Liver (tissue), 9 donors: ENCODE results near the gene TOMM40L. TPM values are rescaled to one million over a fixed set of nuclear protein-coding genes. Genes with fewer than 3 reads are reported as not detected.

Experiments used
- DNase-seq: peaks from one replicate; pipeline ENCODE4 v3.0.0-alpha.2; 2017; ENCODE audit warnings: low spot score
- H3K27ac ChIP-seq, 2 donors: one replicate each; pipeline ENCODE4 v1.7.0; 2013; ENCODE audit warnings: inconsistent platforms in 2 of 2, low read length in 2 of 2, control low read depth in 1 of 2, low read depth in 1 of 2, mild to moderate bottlenecking in 1 of 2
- H3K27me3 ChIP-seq, 4 donors: one replicate each; pipeline versions ENCODE4 v1.6.1 to v1.7.0; 2013; ENCODE audit warnings: low read length in 3 of 4, inconsistent platforms in 1 of 4, mild to moderate bottlenecking in 1 of 4, moderate library complexity in 1 of 4; ENCODE audit not compliant: control insufficient read depth in 4 of 4, insufficient read depth in 4 of 4
- H3K36me3 ChIP-seq, 4 donors: one replicate each; pipeline versions ENCODE4 v1.6.1 to v1.7.0; 2013; ENCODE audit warnings: low read length in 3 of 4, mild to moderate bottlenecking in 3 of 4, low read depth in 1 of 4, moderate library complexity in 1 of 4; ENCODE audit not compliant: control insufficient read depth in 4 of 4, insufficient read depth in 3 of 4
- H3K4me1 ChIP-seq, 4 donors: one replicate each; pipeline versions ENCODE4 v1.6.1 to v1.7.0; 2013; ENCODE audit warnings: low read length in 3 of 4, mild to moderate bottlenecking in 3 of 4, moderate library complexity in 1 of 4; ENCODE audit not compliant: control insufficient read depth in 4 of 4, insufficient read depth in 4 of 4
- H3K4me3 ChIP-seq, 3 donors: one replicate each; pipeline versions ENCODE4 v1.6.1 to v1.7.0; 2013; ENCODE audit warnings: low read length in 3 of 3, control low read depth in 1 of 3, low read depth in 1 of 3, mild to moderate bottlenecking in 1 of 3
- H3K9ac ChIP-seq, 2 donors: one replicate each; pipeline ENCODE4 v1.7.0; 2013; ENCODE audit warnings: low read length in 2 of 2, mild to moderate bottlenecking in 2 of 2, moderate library complexity in 2 of 2, control low read depth in 1 of 2, low read depth in 1 of 2
- H3K9me3 ChIP-seq, 4 donors: one replicate each; pipeline versions ENCODE4 v1.6.1 to v1.7.0; 2013; ENCODE audit warnings: low read length in 3 of 4; ENCODE audit not compliant: control insufficient read depth in 4 of 4
- EGR1 ChIP-seq, 2 donors: IDR thresholded peaks; 2 replicates each; pipeline ENCODE4 v1.6.1; 2016 to 2018; ENCODE audit warnings: antibody characterized with exemption in 2 of 2, low read depth in 2 of 2
- HNF4A ChIP-seq, 2 donors: conservative IDR thresholded peaks; 2 replicates each; pipeline ENCODE4 v1.6.1; 2016; ENCODE audit warnings: antibody characterized with exemption in 2 of 2, mild to moderate bottlenecking in 2 of 2
- HNF4G ChIP-seq: IDR thresholded peaks from 2 replicates; pipeline ENCODE4 v1.6.1; 2016; ENCODE audit warnings: antibody characterized with exemption
- JUND ChIP-seq, 2 donors: IDR thresholded peaks; 2 replicates each; pipeline ENCODE4 v1.6.1; 2016; ENCODE audit warnings: antibody characterized with exemption in 2 of 2
- NR2F2 ChIP-seq: IDR thresholded peaks from 2 replicates; pipeline ENCODE4 v1.6.1; 2016; ENCODE audit warnings: antibody characterized with exemption
- RAD21 ChIP-seq, 2 donors: IDR thresholded peaks; 2 replicates each; pipeline ENCODE4 v1.6.1; 2016; ENCODE audit warnings: antibody characterized with exemption in 2 of 2, mild to moderate bottlenecking in 2 of 2
- SP1 ChIP-seq: IDR thresholded peaks from 2 replicates; pipeline ENCODE4 v1.6.1; 2018; ENCODE audit warnings: antibody characterized with exemption, mild to moderate bottlenecking
- TAF1 ChIP-seq: conservative IDR thresholded peaks from 2 replicates; pipeline ENCODE4 v1.6.1; 2016; ENCODE audit warnings: antibody characterized with exemption, mild to moderate bottlenecking
- YY1 ChIP-seq: IDR thresholded peaks from 2 replicates; pipeline ENCODE4 v1.6.1; 2016; ENCODE audit warnings: antibody characterized with exemption, mild to moderate bottlenecking
- WGBS: extraction: QIAGEN DNeasy Blood & Tissue Kit; methylation state at CpG from one replicate; pipeline ENCODE4 v1.1.7; 2013; 5-methylcytosine and 5-hydroxymethylcytosine counted together
- polyA plus RNA-seq, 2 donors: library from polyadenylated mRNA; stranded (reverse) in 1 of 2; unstranded in 1 of 2; fragments of 200-250 nt in 1 of 2; fragments of >200 nt in 1 of 2; fragmentation: Nextera tagmentation in 1 of 2; extraction: Ambion mirVana in 1 of 2; gene quantifications; one replicate each; pipeline versions ENCODE4 v1.2.1 to v1.2.3, GENCODE V29; 2013 to 2015
- total RNA-seq, 2 donors: library from RNA; depleted of rRNA; stranded (reverse); fragments of >200 nt; gene quantifications; one replicate each; pipeline ENCODE4 v1.2.3, GENCODE V29; 2014
- TF ChIP-seq, protein P1 (sequence below): fragments of 150-350 bp; IDR thresholded peaks from 2 replicates; pipeline ENCODE4 v1.5.1; 2017; ENCODE audit warnings: improper control_type of control experiment, low read depth, low read length; ENCODE audit not compliant: missing input control
- TF ChIP-seq, protein P2 (sequence below): IDR thresholded peaks from 2 replicates; pipeline ENCODE4 v1.6.1; 2016; ENCODE audit warnings: antibody characterized with exemption
- donor health status: healthy.
- donor health status: healthy.
- donor health status: healthy.
- donor health status: healthy.
- donor health status: healthy.

TOMM40L gene
- total and polyA plus RNA-seq, 4 donors = 6.7 to 10.5 (median 8.9) TPM

DNA sequence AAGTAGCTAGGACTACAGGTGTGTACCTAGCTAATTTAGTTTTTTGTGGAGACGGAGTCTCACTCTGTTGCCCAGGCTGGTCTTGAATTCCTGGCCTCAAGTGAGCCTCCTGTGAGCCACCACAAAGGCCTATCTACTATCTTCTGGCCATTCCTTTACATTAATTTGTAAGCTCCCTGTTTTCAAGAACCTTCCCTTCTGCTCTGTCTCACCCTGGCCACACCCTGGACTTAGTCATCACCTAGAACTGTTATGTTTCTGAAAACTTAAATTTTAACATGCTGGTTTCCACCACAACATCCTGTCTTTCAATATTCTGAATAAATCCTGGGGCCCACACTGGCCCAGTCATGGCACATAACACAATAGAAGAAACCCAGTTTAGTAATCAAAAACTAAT, 43.6 kb upstream of the TOMM40L start (continued):
- no peak for TF ChIP-seq YY1
- TF ChIP-seq, protein P1, sequence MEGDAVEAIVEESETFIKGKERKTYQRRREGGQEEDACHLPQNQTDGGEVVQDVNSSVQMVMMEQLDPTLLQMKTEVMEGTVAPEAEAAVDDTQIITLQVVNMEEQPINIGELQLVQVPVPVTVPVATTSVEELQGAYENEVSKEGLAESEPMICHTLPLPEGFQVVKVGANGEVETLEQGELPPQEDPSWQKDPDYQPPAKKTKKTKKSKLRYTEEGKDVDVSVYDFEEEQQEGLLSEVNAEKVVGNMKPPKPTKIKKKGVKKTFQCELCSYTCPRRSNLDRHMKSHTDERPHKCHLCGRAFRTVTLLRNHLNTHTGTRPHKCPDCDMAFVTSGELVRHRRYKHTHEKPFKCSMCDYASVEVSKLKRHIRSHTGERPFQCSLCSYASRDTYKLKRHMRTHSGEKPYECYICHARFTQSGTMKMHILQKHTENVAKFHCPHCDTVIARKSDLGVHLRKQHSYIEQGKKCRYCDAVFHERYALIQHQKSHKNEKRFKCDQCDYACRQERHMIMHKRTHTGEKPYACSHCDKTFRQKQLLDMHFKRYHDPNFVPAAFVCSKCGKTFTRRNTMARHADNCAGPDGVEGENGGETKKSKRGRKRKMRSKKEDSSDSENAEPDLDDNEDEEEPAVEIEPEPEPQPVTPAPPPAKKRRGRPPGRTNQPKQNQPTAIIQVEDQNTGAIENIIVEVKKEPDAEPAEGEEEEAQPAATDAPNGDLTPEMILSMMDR = no peak
- no peak for TF ChIP-seq EGR1 (IDR thresholded peaks at IDR 0.05; ENCODE audit: low read depth in 2 of 2)
- TF ChIP-seq, protein P2, sequence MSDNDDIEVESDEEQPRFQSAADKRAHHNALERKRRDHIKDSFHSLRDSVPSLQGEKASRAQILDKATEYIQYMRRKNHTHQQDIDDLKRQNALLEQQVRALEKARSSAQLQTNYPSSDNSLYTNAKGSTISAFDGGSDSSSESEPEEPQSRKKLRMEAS = no peak

DNA sequence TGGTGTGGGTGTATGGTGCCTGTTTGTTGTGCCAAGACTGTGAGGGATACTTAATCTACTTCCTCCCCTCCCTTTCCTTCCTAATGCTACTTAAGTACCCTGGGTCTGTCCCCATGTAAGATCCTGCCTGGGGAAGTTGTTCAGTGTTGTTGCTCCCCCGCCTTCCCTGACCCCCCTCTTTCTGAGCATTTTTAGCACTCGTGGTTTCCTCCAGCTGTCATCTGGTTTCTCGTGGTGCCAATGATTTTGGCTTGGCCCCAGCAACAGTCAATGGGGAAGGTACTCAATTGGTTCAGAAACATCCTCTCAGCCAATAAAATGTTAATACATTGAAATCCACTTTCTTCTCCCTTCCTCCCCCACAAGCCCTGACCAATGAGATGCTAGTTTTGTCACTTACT, 40.6 kb upstream of the TOMM40L start:
- Histone ChIP-seq H3K4me3 (no peak overlapping the region), H3K9me3 (no peaks in the 10 kb centered on the region), H3K27ac (peak overlapping the region; percentile 77 to 78), H3K4me1 (peaks cover 0 to 3% (median 1%) of the 10 kb centered on the region in 4 donors), H3K36me3 (no peaks in the 10 kb centered on the region), H3K27me3 (no peaks in the 10 kb centered on the region), H3K9ac (no peak overlapping the region)
- WGBS = 30% methylated on average over 3 of the region's 3 CpGs
- no peak for DNase-seq
- TF ChIP-seq JUND (IDR thresholded peaks at IDR 0.05) = no peak
- TF ChIP-seq EGR1 (IDR thresholded peaks at IDR 0.05; ENCODE audit: low read depth in 2 of 2) = peak; percentile 10 to 58
- TF ChIP-seq SP1 = peak; percentile 46
- TF ChIP-seq TAF1 = no peak
- TF ChIP-seq NR2F2 = peak; percentile 63
- peak in 1 of 2 donors; percentile 22 for TF ChIP-seq RAD21 (IDR thresholded peaks at IDR 0.05)
- peak; percentile 27 for TF ChIP-seq YY1
- TF ChIP-seq, protein P2 = peak; percentile 79

DNA sequence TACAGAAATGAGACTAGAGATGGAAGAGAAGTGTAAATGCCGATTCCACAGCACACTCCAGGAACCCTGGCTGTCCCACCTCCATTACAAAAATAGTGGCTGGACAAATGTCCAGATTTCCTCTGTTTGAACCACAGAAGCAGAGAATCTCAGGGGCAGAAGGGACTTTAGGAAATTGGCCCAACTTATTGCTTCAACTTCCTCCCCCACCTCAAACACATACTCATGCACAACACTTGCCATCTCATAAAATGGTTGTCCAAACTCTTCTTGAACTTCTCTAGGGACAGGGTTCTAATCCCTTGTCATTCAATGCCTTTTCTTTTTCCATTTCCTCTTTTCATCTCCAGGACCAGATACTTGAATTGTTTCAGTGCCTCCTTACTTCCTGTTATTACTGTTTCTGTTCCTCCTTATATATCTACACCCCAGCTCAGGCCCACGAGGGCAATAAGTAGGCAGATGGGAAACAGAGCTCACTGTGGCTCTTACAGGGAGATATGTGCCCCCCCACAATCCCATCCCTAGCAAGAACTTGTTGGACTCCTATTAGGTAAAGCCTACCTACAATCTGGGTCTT, 40.0 kb upstream of the TOMM40L start:
- DNase-seq = no peak
- 58% methylated on average over 2 of the region's 2 CpGs for WGBS
- TF ChIP-seq EGR1 (IDR thresholded peaks at IDR 0.05; ENCODE audit: low read depth in 2 of 2) (peak in 1 of 2 donors; percentile 13), RAD21 (IDR thresholded peaks at IDR 0.05) (no peak)
- H3K9me3 ChIP-seq = no peaks in the 10 kb centered on the region
- no peak overlapping the region for H3K4me3 ChIP-seq
- H3K27me3 ChIP-seq = no peaks in the 10 kb centered on the region
- peaks cover 0 to 1% (median 0%) of the 10 kb centered on the region in 4 donors for H3K36me3 ChIP-seq
- peaks cover 0 to 3% (median 1%) of the 10 kb centered on the region in 4 donors for H3K4me1 ChIP-seq
- no peak overlapping the region for H3K9ac ChIP-seq
- H3K27ac ChIP-seq = peak overlapping the region; percentile 77 to 78

DNA sequence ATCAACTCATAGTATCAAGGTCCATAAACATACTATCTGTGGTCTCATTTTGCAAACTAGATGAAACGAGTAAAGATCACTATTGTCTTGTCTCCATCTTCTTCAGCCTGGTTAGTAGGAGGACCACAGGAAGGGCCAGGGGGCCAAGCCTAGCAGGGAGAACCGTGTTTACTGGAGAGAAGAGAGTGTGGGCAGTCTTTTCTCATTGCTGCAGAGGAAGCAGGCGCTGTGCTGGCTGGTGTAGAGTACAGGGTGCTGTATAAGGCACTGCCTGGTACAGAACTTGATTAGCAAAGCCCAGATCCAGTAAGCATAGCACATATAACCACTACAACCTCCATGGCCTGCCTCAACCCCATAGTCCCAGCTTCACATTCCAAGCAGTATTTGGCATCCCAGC, 38.5 kb upstream of the TOMM40L start:
- H3K9me3 ChIP-seq = no peaks in the 10 kb centered on the region

More for the DNA sequence above, 38.5 kb upstream of the TOMM40L start:
- WGBS = 80% methylated on average over 3 of the region's 3 CpGs
- TF ChIP-seq HNF4A (conservative IDR thresholded peaks at IDR 0.05) = no peak
- no peak for TF ChIP-seq HNF4G
- no peak for TF ChIP-seq TAF1
- no peak for TF ChIP-seq NR2F2
- no peaks in the 10 kb centered on the region for H3K27me3 ChIP-seq
- H3K36me3 ChIP-seq = peaks cover 0 to 5% (median under 1%) of the 10 kb centered on the region in 4 donors
- no peak overlapping the region for H3K9ac ChIP-seq
- H3K27ac ChIP-seq = no peak overlapping the region
- H3K4me1 ChIP-seq = peaks cover 0 to 3% (median 1%) of the 10 kb centered on the region in 4 donors
- no peak overlapping the region for H3K4me3 ChIP-seq
- DNase-seq = no peak
